WTC11 (cell line): ENCODE data around the gene CCT6A. TPM values are rescaled to one million over a fixed set of nuclear protein-coding genes. Genes with fewer than 3 reads are reported as not detected.
A peak's percentile ranks its signal among the peaks of the same experiment; 100 is the strongest.

ENCODE experiments used
- ATAC-seq: fragments of 200-7000 bp; cut with Tn5 transposase; 2 replicates; pipeline ENCODE4 v1.10.0; 2021; ENCODE audit warnings: mild to moderate bottlenecking, moderate library complexity
- CTCF ChIA-PET: fragments of 300-600 bp; sonication (Branson Sonifier 250); formaldehyde crosslinking; loops from one replicate; lab custom pipeline; 2021; ENCODE audit warnings: antibody characterized with exemption; lab: Charles Lee
- POLR2A ChIA-PET: fragments of 350-600 bp; sonication (Branson Sonifier 250); formaldehyde crosslinking; loops from one replicate; lab custom pipeline; 2021; ENCODE audit warnings: antibody characterized with exemption; lab: Charles Lee
- DNase-seq: peaks from one replicate; pipeline ENCODE4 v3.0.0; 2021; ENCODE audit warnings: low spot score
- H3K27ac Mint-ChIP-seq: 2 replicates; pipeline ENCODE4 v1.8.0; 2021; ENCODE audit warnings: mixed read lengths
- H3K27me3 Mint-ChIP-seq: 2 replicates; pipeline ENCODE4 v1.8.0; 2021; ENCODE audit warnings: low read depth, mild to moderate bottlenecking, moderate library complexity, mixed read lengths
- H3K36me3 Mint-ChIP-seq: 2 replicates; pipeline ENCODE4 v1.8.0; 2021; ENCODE audit warnings: mixed read lengths
- H3K4me1 Mint-ChIP-seq: 2 replicates; pipeline ENCODE4 v1.8.0; 2022; ENCODE audit warnings: mixed read lengths
- H3K4me3 Mint-ChIP-seq: 2 replicates; pipeline ENCODE4 v1.8.0; 2021; ENCODE audit warnings: mild to moderate bottlenecking, moderate library complexity, mixed read lengths
- H3K9me3 Mint-ChIP-seq: 2 replicates; pipeline ENCODE4 v1.8.0; 2021; ENCODE audit warnings: mixed read lengths
- FOXP1 ChIP-seq: sonication (generic); formaldehyde crosslinking; IDR thresholded peaks from 2 replicates; pipeline ENCODE4 v1.8.0; 2022; ENCODE audit warnings: missing genetic modification reagents, mild to moderate bottlenecking, moderate library complexity, borderline replicate concordance
- HMGA2 ChIP-seq: fragments of 250-450 bp; sonication (Bioruptor Pico); IDR thresholded peaks from 2 replicates; pipeline ENCODE4 v1.4.0; 2021; ENCODE audit warnings: mild to moderate bottlenecking, moderate library complexity
- JUN ChIP-seq: sonication (generic); formaldehyde crosslinking; IDR thresholded peaks from 2 replicates; pipeline ENCODE4 v1.8.0; 2023; ENCODE audit warnings: mild to moderate bottlenecking, missing genetic modification reagents
- NFE2L1 ChIP-seq: sonication (generic); formaldehyde crosslinking; IDR thresholded peaks from 2 replicates; pipeline ENCODE4 v1.8.1; 2023; ENCODE audit warnings: missing genetic modification reagents
- RELA ChIP-seq: sonication (generic); formaldehyde crosslinking; IDR thresholded peaks from 2 replicates; pipeline ENCODE4 v1.8.1; 2022; ENCODE audit warnings: missing genetic modification reagents, mild to moderate bottlenecking, borderline replicate concordance
- ZNF121 ChIP-seq: sonication (generic); formaldehyde crosslinking; IDR thresholded peaks from 2 replicates; pipeline ENCODE4 v1.8.0; 2023; ENCODE audit warnings: missing genetic modification reagents
- ZNF396 ChIP-seq: fragments of 250-450 bp; sonication (Bioruptor Pico); IDR thresholded peaks from 2 replicates; pipeline ENCODE4 v1.8.0; 2021; ENCODE audit warnings: mild to moderate bottlenecking, moderate library complexity, borderline replicate concordance
- total RNA-seq: library from RNA; stranded (reverse); gene quantifications from 3 replicates; pipeline ENCODE4 v1.2.3, GENCODE V29; 2021
- TF ChIP-seq, protein P1 (sequence below): fragments of 200-600 bp; IDR thresholded peaks from 2 replicates; pipeline ENCODE4 v1.8.0; 2022; ENCODE audit warnings: antibody characterized with exemption
- TF ChIP-seq, protein P2 (sequence below): sonication (generic); formaldehyde crosslinking; IDR thresholded peaks from 2 replicates; pipeline ENCODE4 v1.8.1; 2022; ENCODE audit warnings: mild to moderate bottlenecking, moderate library complexity, missing genetic modification reagents
- TF ChIP-seq, protein P3 (sequence below): fragments of 250-450 bp; sonication (Bioruptor Pico); IDR thresholded peaks from 2 replicates; pipeline ENCODE4 v1.9.0; 2021; ENCODE audit warnings: mild to moderate bottlenecking
- TF ChIP-seq, protein P4 (sequence below): sonication (generic); formaldehyde crosslinking; IDR thresholded peaks from 2 replicates; pipeline ENCODE4 v1.8.1; 2023; ENCODE audit warnings: mild to moderate bottlenecking, missing genetic modification reagents, moderate library complexity
- TF ChIP-seq, protein P5 (sequence below): sonication (generic); formaldehyde crosslinking; IDR thresholded peaks from 2 replicates; pipeline ENCODE4 v1.8.0; 2023; ENCODE audit warnings: missing genetic modification reagents, mild to moderate bottlenecking, borderline replicate concordance
- TF ChIP-seq, protein P6 (sequence below): sonication (generic); formaldehyde crosslinking; IDR thresholded peaks from 2 replicates; pipeline ENCODE4 v1.8.1; 2022; ENCODE audit warnings: low read depth, missing genetic modification reagents, borderline replicate concordance

Gene CCT6A
- total RNA-seq, 1 experiment from 2014 or later = 246 TPM

DNA sequence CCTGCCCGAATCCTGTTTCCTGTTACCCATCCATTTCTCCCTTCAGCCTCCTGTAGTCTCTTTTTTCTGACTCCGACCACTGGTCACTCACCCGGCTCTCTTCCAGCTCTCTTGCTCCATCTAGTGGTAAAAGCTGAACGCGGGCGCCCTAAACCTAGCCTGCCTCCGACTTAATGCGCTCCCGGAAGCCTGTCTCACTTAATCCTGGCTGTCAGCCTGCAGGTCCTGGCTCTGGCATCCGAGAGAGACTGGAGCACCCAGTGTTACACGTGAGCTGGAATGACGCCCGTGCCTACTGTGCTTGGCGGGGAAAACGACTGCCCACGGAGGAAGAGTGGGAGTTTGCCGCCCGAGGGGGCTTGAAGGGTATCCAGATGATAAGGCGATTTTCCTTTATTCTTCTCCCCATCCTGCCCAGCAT lies 22.8 kb downstream of the CCT6A start:
- Mint-ChIP-seq H3K27me3 (no peaks in the 10 kb centered on the region), H3K9me3 (no peaks in the 10 kb centered on the region), H3K36me3 (peaks cover 41% of the 10 kb centered on the region), H3K27ac (peak overlapping the region; percentile 98), H3K4me3 (no peak overlapping the region), H3K4me1 (peaks cover 3% of the 10 kb centered on the region)
- TF ChIP-seq, protein P1, sequence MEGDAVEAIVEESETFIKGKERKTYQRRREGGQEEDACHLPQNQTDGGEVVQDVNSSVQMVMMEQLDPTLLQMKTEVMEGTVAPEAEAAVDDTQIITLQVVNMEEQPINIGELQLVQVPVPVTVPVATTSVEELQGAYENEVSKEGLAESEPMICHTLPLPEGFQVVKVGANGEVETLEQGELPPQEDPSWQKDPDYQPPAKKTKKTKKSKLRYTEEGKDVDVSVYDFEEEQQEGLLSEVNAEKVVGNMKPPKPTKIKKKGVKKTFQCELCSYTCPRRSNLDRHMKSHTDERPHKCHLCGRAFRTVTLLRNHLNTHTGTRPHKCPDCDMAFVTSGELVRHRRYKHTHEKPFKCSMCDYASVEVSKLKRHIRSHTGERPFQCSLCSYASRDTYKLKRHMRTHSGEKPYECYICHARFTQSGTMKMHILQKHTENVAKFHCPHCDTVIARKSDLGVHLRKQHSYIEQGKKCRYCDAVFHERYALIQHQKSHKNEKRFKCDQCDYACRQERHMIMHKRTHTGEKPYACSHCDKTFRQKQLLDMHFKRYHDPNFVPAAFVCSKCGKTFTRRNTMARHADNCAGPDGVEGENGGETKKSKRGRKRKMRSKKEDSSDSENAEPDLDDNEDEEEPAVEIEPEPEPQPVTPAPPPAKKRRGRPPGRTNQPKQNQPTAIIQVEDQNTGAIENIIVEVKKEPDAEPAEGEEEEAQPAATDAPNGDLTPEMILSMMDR = peak; percentile 85
- TF ChIP-seq, protein P2, sequence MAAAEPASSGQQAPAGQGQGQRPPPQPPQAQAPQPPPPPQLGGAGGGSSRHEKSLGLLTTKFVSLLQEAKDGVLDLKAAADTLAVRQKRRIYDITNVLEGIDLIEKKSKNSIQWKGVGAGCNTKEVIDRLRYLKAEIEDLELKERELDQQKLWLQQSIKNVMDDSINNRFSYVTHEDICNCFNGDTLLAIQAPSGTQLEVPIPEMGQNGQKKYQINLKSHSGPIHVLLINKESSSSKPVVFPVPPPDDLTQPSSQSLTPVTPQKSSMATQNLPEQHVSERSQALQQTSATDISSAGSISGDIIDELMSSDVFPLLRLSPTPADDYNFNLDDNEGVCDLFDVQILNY (CRISPR knock-in tag) = no peak
- DNase-seq = peak; percentile 86
- CTCF ChIA-PET = interaction anchor here (0.5 to 2.4 kb wide), 18 partner anchors 9 to 433 kb away, joined by 3 to 18 read pairs (median 5); partner anchors contain the start of genes CCT6A, NIPSNAP2, PHKG1 and PSPH
- POLR2A ChIA-PET = interaction anchor here (0.6 to 2.6 kb wide), 3 partner anchors 9 to 42 kb away, joined by 4 to 16 read pairs (median 13); partner anchors contain the start of genes CCT6A and PSPH
- ATAC-seq = peak; percentile 94

DNA sequence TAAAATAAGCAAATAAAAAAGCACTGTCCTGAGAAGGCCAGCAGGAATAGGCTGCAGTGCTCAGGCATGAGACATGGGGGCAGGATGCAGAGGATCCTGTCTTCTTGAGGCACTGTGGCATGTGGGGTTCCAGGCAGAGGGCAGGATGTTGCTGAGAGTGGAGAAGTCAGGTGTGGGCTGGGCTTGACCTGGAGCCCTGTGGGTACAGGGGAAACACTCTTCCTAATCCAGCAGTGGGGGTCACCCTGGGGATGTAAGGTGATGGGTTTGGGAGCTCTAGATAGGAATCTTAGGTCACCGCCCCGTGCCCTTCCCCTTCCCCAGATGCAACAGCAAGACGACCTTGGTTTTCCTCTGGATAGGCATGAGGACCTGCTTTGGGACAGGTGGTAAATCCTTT lies 26.1 kb downstream of the CCT6A start:
- no peak for DNase-seq
- H3K4me1 Mint-ChIP-seq = peaks cover 3% of the 10 kb centered on the region
- ChIA-PET CTCF (interaction anchor here (1.0 kb wide), 1 partner anchor 12 kb away, joined by 5 read pairs; no protein-coding TSS in a partner anchor), POLR2A (interaction anchor here (1.1 kb wide), 1 partner anchor 43 kb away, joined by 3 read pairs; no protein-coding TSS in a partner anchor)
- no peak for ATAC-seq
- no peaks in the 10 kb centered on the region for H3K27me3 Mint-ChIP-seq
- H3K36me3 Mint-ChIP-seq = peaks cover 41% of the 10 kb centered on the region
- no peaks in the 10 kb centered on the region for H3K9me3 Mint-ChIP-seq
- H3K27ac Mint-ChIP-seq = no peak overlapping the region
- TF ChIP-seq ZNF396 (CRISPR knock-in tag) = no peak
- TF ChIP-seq, protein P3, sequence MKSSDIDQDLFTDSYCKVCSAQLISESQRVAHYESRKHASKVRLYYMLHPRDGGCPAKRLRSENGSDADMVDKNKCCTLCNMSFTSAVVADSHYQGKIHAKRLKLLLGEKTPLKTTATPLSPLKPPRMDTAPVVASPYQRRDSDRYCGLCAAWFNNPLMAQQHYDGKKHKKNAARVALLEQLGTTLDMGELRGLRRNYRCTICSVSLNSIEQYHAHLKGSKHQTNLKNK (CRISPR knock-in tag) = no peak
- no peak for TF ChIP-seq FOXP1 (CRISPR knock-in tag)
- TF ChIP-seq, protein P4, sequence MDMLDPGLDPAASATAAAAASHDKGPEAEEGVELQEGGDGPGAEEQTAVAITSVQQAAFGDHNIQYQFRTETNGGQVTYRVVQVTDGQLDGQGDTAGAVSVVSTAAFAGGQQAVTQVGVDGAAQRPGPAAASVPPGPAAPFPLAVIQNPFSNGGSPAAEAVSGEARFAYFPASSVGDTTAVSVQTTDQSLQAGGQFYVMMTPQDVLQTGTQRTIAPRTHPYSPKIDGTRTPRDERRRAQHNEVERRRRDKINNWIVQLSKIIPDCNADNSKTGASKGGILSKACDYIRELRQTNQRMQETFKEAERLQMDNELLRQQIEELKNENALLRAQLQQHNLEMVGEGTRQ (CRISPR knock-in tag) = no peak
- TF ChIP-seq JUN = no peak
- TF ChIP-seq HMGA2 = no peak
- TF ChIP-seq NFE2L1 (CRISPR knock-in tag) = no peak
- TF ChIP-seq RELA (CRISPR knock-in tag) = no peak
- TF ChIP-seq, protein P5, sequence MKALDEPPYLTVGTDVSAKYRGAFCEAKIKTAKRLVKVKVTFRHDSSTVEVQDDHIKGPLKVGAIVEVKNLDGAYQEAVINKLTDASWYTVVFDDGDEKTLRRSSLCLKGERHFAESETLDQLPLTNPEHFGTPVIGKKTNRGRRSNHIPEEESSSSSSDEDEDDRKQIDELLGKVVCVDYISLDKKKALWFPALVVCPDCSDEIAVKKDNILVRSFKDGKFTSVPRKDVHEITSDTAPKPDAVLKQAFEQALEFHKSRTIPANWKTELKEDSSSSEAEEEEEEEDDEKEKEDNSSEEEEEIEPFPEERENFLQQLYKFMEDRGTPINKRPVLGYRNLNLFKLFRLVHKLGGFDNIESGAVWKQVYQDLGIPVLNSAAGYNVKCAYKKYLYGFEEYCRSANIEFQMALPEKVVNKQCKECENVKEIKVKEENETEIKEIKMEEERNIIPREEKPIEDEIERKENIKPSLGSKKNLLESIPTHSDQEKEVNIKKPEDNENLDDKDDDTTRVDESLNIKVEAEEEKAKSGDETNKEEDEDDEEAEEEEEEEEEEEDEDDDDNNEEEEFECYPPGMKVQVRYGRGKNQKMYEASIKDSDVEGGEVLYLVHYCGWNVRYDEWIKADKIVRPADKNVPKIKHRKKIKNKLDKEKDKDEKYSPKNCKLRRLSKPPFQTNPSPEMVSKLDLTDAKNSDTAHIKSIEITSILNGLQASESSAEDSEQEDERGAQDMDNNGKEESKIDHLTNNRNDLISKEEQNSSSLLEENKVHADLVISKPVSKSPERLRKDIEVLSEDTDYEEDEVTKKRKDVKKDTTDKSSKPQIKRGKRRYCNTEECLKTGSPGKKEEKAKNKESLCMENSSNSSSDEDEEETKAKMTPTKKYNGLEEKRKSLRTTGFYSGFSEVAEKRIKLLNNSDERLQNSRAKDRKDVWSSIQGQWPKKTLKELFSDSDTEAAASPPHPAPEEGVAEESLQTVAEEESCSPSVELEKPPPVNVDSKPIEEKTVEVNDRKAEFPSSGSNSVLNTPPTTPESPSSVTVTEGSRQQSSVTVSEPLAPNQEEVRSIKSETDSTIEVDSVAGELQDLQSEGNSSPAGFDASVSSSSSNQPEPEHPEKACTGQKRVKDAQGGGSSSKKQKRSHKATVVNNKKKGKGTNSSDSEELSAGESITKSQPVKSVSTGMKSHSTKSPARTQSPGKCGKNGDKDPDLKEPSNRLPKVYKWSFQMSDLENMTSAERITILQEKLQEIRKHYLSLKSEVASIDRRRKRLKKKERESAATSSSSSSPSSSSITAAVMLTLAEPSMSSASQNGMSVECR (CRISPR knock-in tag) = no peak
- no peak for TF ChIP-seq ZNF121 (CRISPR knock-in tag)
- TF ChIP-seq, protein P6, sequence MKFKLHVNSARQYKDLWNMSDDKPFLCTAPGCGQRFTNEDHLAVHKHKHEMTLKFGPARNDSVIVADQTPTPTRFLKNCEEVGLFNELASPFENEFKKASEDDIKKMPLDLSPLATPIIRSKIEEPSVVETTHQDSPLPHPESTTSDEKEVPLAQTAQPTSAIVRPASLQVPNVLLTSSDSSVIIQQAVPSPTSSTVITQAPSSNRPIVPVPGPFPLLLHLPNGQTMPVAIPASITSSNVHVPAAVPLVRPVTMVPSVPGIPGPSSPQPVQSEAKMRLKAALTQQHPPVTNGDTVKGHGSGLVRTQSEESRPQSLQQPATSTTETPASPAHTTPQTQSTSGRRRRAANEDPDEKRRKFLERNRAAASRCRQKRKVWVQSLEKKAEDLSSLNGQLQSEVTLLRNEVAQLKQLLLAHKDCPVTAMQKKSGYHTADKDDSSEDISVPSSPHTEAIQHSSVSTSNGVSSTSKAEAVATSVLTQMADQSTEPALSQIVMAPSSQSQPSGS (CRISPR knock-in tag) = no peak
- H3K4me3 Mint-ChIP-seq = no peak overlapping the region
